H1 (cell line): ENCODE data around the gene TRIM15. TPM values are rescaled to one million over a fixed set of nuclear protein-coding genes. Genes with fewer than 3 reads are reported as not detected.

ENCODE experiments used
- RNF2 ChIP-seq: fragments of 200-900, 300-1000 bp; sonication (generic); IDR thresholded peaks from 2 replicates; pipeline ENCODE4 v1.7.1; 2016; ENCODE audit warnings: borderline replicate concordance, low read depth, mild to moderate bottlenecking, antibody characterized with exemption, low read length; ENCODE audit not compliant: poor library complexity, severe bottlenecking; ENCODE audit errors: missing control alignments
- SUZ12 ChIP-seq: fragments of 200-600 bp; sonication (generic); IDR thresholded peaks from 2 replicates; pipeline ENCODE4 v1.6.1; 2012; ENCODE audit warnings: mild to moderate bottlenecking, inconsistent platforms, low read length, moderate library complexity, mixed read lengths
- polyA plus RNA-seq, 7 experiments: library from polyadenylated mRNA; depleted of rRNA in 3 of 7; stranded (reverse) in 5 of 7; unstranded in 2 of 7; fragments of >200 nt in 5 of 7; fragments of 200-250 nt in 2 of 7; gene quantifications; 1 replicate in 5 of 7; 2 replicates in 1 of 7; 4 replicates in 1 of 7; pipeline versions ENCODE4 v1.2.1 to v1.2.3, GENCODE V29; 2011 to 2013; ENCODE audit warnings: missing spikeins in 2 of 7, mixed read lengths in 2 of 7
- total RNA-seq: library from RNA; stranded (reverse); fragmentation: NEBNext Ultra II Directional; extraction: Animal tissue kit (Norgen Biotek cat#: 25700); gene quantifications from 2 replicates; pipeline ENCODE4 v1.2.1, GENCODE V29; 2021

Gene TRIM15
- total and polyA plus RNA-seq, 2 of the 8 experiments (the other 6 are each of a cell fraction or from before 2014, with no cell fraction given), result 0.18 to 0.48 TPM

GRCh38 chr6:30172681-30173080, 9.3 kb downstream of the TRIM15 start (continued):
- TF ChIP-seq RNF2, result no peak
- TF ChIP-seq SUZ12, result no peak
